Large intestine (tissue), 3 donors: ENCODE data around the gene LZTFL1. TPM values are rescaled to one million over a fixed set of nuclear protein-coding genes. Genes with fewer than 3 reads are reported as not detected.

Source experiments
- DNase-seq, 2 donors: peaks; one replicate each; pipeline versions ENCODE4 v3.0.0 to v3.0.0-alpha.2; 2013
- H3K27ac ChIP-seq: one replicate; pipeline ENCODE4 v1.5.1; 2013; ENCODE audit warnings: low read length
- H3K27me3 ChIP-seq: 2 replicates; pipeline ENCODE4 v1.6.1; 2013; ENCODE audit warnings: low read length; ENCODE audit not compliant: control insufficient read depth, insufficient read depth
- H3K36me3 ChIP-seq: 2 replicates; pipeline ENCODE4 v1.6.1; 2013; ENCODE audit warnings: low read length; ENCODE audit not compliant: control insufficient read depth, insufficient read depth
- H3K4me1 ChIP-seq: one replicate; pipeline ENCODE4 v1.6.1; 2013; ENCODE audit warnings: low read length; ENCODE audit not compliant: control insufficient read depth, insufficient read depth
- H3K4me3 ChIP-seq: one replicate; pipeline ENCODE4 v1.5.1; 2013; ENCODE audit warnings: low read length
- H3K9me3 ChIP-seq: one replicate; pipeline ENCODE4 v1.6.1; 2013; ENCODE audit warnings: mild to moderate bottlenecking, low read depth, low read length, moderate library complexity; ENCODE audit not compliant: control insufficient read depth
- WGBS: methylation state at CpG from one replicate; pipeline ENCODE4 v1.1.5; 2013; ENCODE audit warnings: low lambda C conversion rate; ENCODE audit not compliant: insufficient coverage; 5-methylcytosine and 5-hydroxymethylcytosine counted together
- polyA plus RNA-seq: library from polyadenylated mRNA; unstranded; fragments of 120-200 nt; gene quantifications from one replicate; pipeline ENCODE4 v1.2.1, GENCODE V29; 2013

The LZTFL1 gene
- polyA plus RNA-seq, 1 donor, result 30.6 TPM

- peaks cover 14% of the 10 kb centered on the region for H3K27me3 ChIP-seq
Observed at GRCh38 chr3:45798034-45798433, 43.9 kb downstream of the LZTFL1 start.

GRCh38 chr3:45796902-45797637 is 44.8 kb downstream of the LZTFL1 start:
- WGBS, result 58% methylated on average over 2 of the region's 13 CpGs
- no peaks in the 10 kb centered on the region for H3K36me3 ChIP-seq
- H3K4me1 ChIP-seq, result peaks cover 21% of the 10 kb centered on the region
- H3K27ac ChIP-seq, result peak overlapping the region; percentile 34
- DNase-seq, result no peak
- H3K9me3 ChIP-seq, result peaks cover 5% of the 10 kb centered on the region
- H3K27me3 ChIP-seq, result peaks cover 14% of the 10 kb centered on the region
- peak overlapping the region; percentile 93 for H3K4me3 ChIP-seq

More at GRCh38 chr3:45798034-45798433, 43.9 kb downstream of the LZTFL1 start:
- DNase-seq, result no peak
- WGBS, result no CpG with 5 or more reads among the region's 4 CpGs
- Histone ChIP-seq H3K4me1 (peaks cover 13% of the 10 kb centered on the region), H3K27ac (no peak overlapping the region), H3K9me3 (peaks cover 5% of the 10 kb centered on the region), H3K4me3 (no peak overlapping the region), H3K36me3 (no peaks in the 10 kb centered on the region)

GRCh38 chr3:45795882-45796765 is 45.8 kb downstream of the LZTFL1 start, which contains the start of gene SLC6A20:
SLC6A20 (minus strand) TSS chr3:45796536; CDS start chr3:45796419, 117 bp downstream.
- Histone ChIP-seq H3K27me3 (peaks cover 14% of the 10 kb centered on the region), H3K27ac (peak within 1 kb of the TSS; percentile 87)
- no CpG with 5 or more reads among the region's 91 CpGs for WGBS

GRCh38 chr3:45795509-45795881 is 46.4 kb downstream of the LZTFL1 start:
- H3K36me3 ChIP-seq, result no peaks in the 10 kb centered on the region
- peaks cover 5% of the 10 kb centered on the region for H3K9me3 ChIP-seq
- H3K4me3 ChIP-seq, result peak overlapping the region; percentile 93
- peak overlapping the region; percentile 87 for H3K27ac ChIP-seq
- DNase-seq, result peak in 1 of 2 donors; percentile 67
- peaks cover 14% of the 10 kb centered on the region for H3K27me3 ChIP-seq
- whole genome bisulfite sequencing, result 29% methylated on average over 3 of the region's 14 CpGs
- peaks cover 17% of the 10 kb centered on the region for H3K4me1 ChIP-seq

More at GRCh38 chr3:45795882-45796765, 45.8 kb downstream of the LZTFL1 start, which contains the start of gene SLC6A20:
- Histone ChIP-seq H3K4me3 (peak within 1 kb of the TSS; percentile 93), H3K36me3 (no peaks in the 10 kb centered on the region), H3K9me3 (peaks cover 5% of the 10 kb centered on the region), H3K4me1 (peaks cover 21% of the 10 kb centered on the region)
- peak; percentile 69 to 90 for DNase-seq

GRCh38 chr3:45794660-45795059 is 47.3 kb downstream of the LZTFL1 start:
- Histone ChIP-seq H3K27me3 (peaks cover 14% of the 10 kb centered on the region), H3K9me3 (peaks cover 5% of the 10 kb centered on the region), H3K36me3 (no peaks in the 10 kb centered on the region), H3K27ac (peak overlapping the region; percentile 87), H3K4me1 (peaks cover 15% of the 10 kb centered on the region), H3K4me3 (peak overlapping the region; percentile 93)
- DNase-seq, result peak in 1 of 2 donors; percentile 69
- 100% methylated on average over 1 of the region's 1 CpG for WGBS

- Histone ChIP-seq H3K9me3 (peaks cover 5% of the 10 kb centered on the region), H3K4me1 (peaks cover 15% of the 10 kb centered on the region), H3K27ac (peak overlapping the region; percentile 87), H3K36me3 (no peaks in the 10 kb centered on the region), H3K4me3 (no peak overlapping the region), H3K27me3 (peaks cover 14% of the 10 kb centered on the region)
- no CpG with 5 or more reads among the region's 5 CpGs for WGBS
- no peak for DNase-seq
Observed at GRCh38 chr3:45794177-45794560, 47.8 kb downstream of the LZTFL1 start.

- Histone ChIP-seq H3K27ac (peak overlapping the region; percentile 87), H3K4me3 (peak overlapping the region; percentile 3), H3K36me3 (no peaks in the 10 kb centered on the region)
Observed at GRCh38 chr3:45793482-45794176, 48.3 kb downstream of the LZTFL1 start.

GRCh38 chr3:45792516-45793172 is 49.3 kb downstream of the LZTFL1 start:
- no peak overlapping the region for H3K4me3 ChIP-seq
- H3K27me3 ChIP-seq, result peaks cover 14% of the 10 kb centered on the region
- no peak overlapping the region for H3K27ac ChIP-seq
- H3K9me3 ChIP-seq, result peaks cover 5% of the 10 kb centered on the region
- peaks cover 15% of the 10 kb centered on the region for H3K4me1 ChIP-seq
- no peaks in the 10 kb centered on the region for H3K36me3 ChIP-seq
- DNase-seq, result no peak
- WGBS, result 40% methylated on average over 1 of the region's 7 CpGs

More at GRCh38 chr3:45793482-45794176, 48.3 kb downstream of the LZTFL1 start:
- DNase-seq, result no peak
- WGBS, result no CpG with 5 or more reads among the region's 9 CpGs
- Histone ChIP-seq H3K9me3 (peaks cover 5% of the 10 kb centered on the region), H3K27me3 (peaks cover 14% of the 10 kb centered on the region), H3K4me1 (peaks cover 15% of the 10 kb centered on the region)

- DNase-seq, result no peak
- no peak overlapping the region for H3K27ac ChIP-seq
- H3K4me3 ChIP-seq, result no peak overlapping the region
- peaks cover 15% of the 10 kb centered on the region for H3K4me1 ChIP-seq
- no peaks in the 10 kb centered on the region for H3K36me3 ChIP-seq
- WGBS, result no CpG with 5 or more reads among the region's 2 CpGs
- H3K27me3 ChIP-seq, result peaks cover 12% of the 10 kb centered on the region
- peaks cover 5% of the 10 kb centered on the region for H3K9me3 ChIP-seq
Observed at GRCh38 chr3:45792036-45792435, 49.9 kb downstream of the LZTFL1 start.
